Mesothelial cell of epicardium (in vitro differentiated cells): ENCODE measurements around the gene SEC14L2. TPM values are rescaled to one million over a fixed set of nuclear protein-coding genes. Genes with fewer than 3 reads are reported as not detected.

Experiments used
- DNase-seq, 2 experiments: peaks; one replicate each; pipeline ENCODE4 v3.0.0; 2021; ENCODE audit warnings: low spot score in 2 of 2; ENCODE audit not compliant: unreplicated experiment in 2 of 2
- H3K27ac Mint-ChIP-seq: 2 replicates; pipeline ENCODE4 v1.8.0; 2021; ENCODE audit warnings: mixed read lengths
- H3K27me3 Mint-ChIP-seq: 2 replicates; pipeline ENCODE4 v1.8.0; 2021; ENCODE audit warnings: low read depth, mixed read lengths
- H3K36me3 Mint-ChIP-seq: 2 replicates; pipeline ENCODE4 v1.8.0; 2021; ENCODE audit warnings: mixed read lengths
- H3K4me1 Mint-ChIP-seq: 2 replicates; pipeline ENCODE4 v1.8.0; 2021; ENCODE audit warnings: mixed read lengths
- H3K4me3 Mint-ChIP-seq: 2 replicates; pipeline ENCODE4 v1.8.0; 2021; ENCODE audit warnings: mild to moderate bottlenecking, moderate library complexity, mixed read lengths
- H3K9me3 Mint-ChIP-seq: 2 replicates; pipeline ENCODE4 v1.8.0; 2021; ENCODE audit warnings: mixed read lengths
- total RNA-seq: library from RNA; stranded (reverse); gene quantifications from 3 replicates; pipeline ENCODE4 v1.2.1, GENCODE V29; 2021
- TF ChIP-seq, protein P1 (sequence below): fragments of 200-600 bp; sonication (generic); IDR thresholded peaks from one replicate; pipeline ENCODE4 v1.5.0; 2021; ENCODE audit warnings: antibody characterized with exemption; ENCODE audit not compliant: unreplicated experiment

The SEC14L2 gene
- total RNA-seq, 1 donor from 2014 or later = 4.3 TPM

DNA sequence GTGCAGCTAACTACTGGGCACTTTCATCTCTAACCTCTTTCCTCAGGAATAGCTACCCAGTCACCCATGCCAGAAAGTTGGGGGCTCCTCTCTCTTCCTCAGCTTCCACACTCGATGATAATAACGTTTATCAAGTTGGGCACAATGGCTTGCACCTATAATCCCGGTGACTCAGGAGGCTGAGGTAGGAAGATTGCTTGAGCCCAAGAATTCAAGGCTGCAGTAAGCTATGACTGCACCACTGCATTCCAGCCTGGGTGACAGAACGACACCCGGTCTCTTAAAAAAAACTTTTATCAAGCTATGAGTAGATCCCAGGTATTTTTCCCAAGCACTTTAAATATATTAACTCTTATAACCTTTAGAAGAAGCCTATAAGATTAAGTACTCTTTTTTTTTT is 42.2 kb upstream of the SEC14L2 start:
- Mint-ChIP-seq H3K27ac (no peak overlapping the region), H3K27me3 (no peaks in the 10 kb centered on the region), H3K36me3 (peaks cover 20% of the 10 kb centered on the region), H3K4me3 (peak overlapping the region; percentile 94), H3K9me3 (no peaks in the 10 kb centered on the region), H3K4me1 (peaks cover 23% of the 10 kb centered on the region)
- TF ChIP-seq, protein P1, sequence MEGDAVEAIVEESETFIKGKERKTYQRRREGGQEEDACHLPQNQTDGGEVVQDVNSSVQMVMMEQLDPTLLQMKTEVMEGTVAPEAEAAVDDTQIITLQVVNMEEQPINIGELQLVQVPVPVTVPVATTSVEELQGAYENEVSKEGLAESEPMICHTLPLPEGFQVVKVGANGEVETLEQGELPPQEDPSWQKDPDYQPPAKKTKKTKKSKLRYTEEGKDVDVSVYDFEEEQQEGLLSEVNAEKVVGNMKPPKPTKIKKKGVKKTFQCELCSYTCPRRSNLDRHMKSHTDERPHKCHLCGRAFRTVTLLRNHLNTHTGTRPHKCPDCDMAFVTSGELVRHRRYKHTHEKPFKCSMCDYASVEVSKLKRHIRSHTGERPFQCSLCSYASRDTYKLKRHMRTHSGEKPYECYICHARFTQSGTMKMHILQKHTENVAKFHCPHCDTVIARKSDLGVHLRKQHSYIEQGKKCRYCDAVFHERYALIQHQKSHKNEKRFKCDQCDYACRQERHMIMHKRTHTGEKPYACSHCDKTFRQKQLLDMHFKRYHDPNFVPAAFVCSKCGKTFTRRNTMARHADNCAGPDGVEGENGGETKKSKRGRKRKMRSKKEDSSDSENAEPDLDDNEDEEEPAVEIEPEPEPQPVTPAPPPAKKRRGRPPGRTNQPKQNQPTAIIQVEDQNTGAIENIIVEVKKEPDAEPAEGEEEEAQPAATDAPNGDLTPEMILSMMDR = no peak
- no peak for DNase-seq

DNA sequence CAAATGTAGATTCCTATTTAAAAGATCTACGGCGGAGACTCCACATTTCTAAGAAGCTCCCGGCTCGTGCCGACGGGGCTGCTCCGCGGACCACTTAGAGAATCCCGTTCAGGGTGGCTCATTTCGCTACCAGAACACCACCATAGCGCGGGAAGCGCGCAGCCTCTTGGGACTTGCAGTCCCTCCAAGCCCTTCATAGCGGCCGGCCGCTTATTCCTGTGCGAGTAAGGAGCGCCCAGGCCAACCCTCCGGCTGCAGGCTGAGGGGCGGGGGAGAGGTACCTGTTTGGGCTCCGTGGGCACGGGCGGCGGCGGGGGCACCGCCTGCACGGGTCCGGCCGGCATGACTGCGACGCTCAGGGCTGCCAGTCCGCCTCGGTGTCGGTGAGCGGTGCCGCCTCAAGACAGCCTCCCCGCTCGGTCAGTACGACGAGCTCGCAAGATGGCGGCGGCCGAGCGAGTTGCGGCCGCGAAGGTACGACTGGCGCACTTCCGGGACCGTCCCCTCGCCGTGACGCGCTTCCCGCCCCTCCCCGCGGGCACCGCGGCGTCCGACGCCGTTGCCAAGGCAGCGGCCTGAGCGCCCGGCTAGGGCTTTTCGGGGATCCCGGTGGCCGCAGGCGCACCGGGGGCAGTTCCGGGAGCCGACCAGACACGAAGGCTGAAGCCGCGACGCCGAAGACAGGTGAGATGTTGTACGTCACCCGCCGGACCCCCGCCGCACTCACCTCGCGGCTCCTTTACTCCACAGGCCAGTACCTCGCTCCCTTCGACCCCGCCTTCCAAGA is 40.2 kb upstream of the SEC14L2 start, which contains the start of the genes CCDC157 and SF3A1:
TSS of gene CCDC157 (plus strand) at position 559 of the 787 bp plus-strand sequence. CDS start 8,994 bp downstream, outside the sequence.
TSS of gene SF3A1 (minus strand) at position 446 of the 787 bp plus-strand sequence. CDS start at position 344, 102 bp downstream.
- H3K4me3 Mint-ChIP-seq = peak within 1 kb of the TSS; percentile 94
- peak within 1 kb of the TSS; percentile 94 for H3K27ac Mint-ChIP-seq
- no peaks in the 10 kb centered on the region for H3K27me3 Mint-ChIP-seq
- TF ChIP-seq, protein P1 = no peak
- peak; percentile 82 to 89 for DNase-seq
- peaks cover 23% of the 10 kb centered on the region for H3K4me1 Mint-ChIP-seq
- H3K9me3 Mint-ChIP-seq = no peaks in the 10 kb centered on the region
- peaks cover 7% of the 10 kb centered on the region for H3K36me3 Mint-ChIP-seq

DNA sequence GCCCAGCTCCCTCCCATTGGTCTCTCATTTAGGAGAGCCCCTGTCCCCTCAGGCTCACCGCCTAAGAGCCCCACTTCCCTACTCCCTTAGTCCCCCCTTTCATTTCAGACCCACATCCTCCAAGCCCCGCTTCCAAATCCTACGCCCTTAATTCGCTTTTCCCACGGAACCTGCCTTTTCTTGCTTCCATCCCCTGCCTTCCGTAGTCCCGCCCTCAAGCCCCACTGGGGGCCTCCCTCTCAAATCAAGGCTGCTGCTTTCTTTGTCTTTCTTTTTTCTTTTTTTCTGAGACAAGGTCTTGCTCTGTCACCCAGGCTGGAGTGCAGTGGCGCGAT is 39.6 kb upstream of the SEC14L2 start:
- H3K27ac Mint-ChIP-seq = peak overlapping the region; percentile 94
- no peak for DNase-seq
- H3K9me3 Mint-ChIP-seq = no peaks in the 10 kb centered on the region
- peaks cover 23% of the 10 kb centered on the region for H3K4me1 Mint-ChIP-seq
- H3K27me3 Mint-ChIP-seq = no peaks in the 10 kb centered on the region
- peaks cover 2% of the 10 kb centered on the region for H3K36me3 Mint-ChIP-seq
- TF ChIP-seq, protein P1 = no peak
- peak overlapping the region; percentile 94 for H3K4me3 Mint-ChIP-seq

DNA sequence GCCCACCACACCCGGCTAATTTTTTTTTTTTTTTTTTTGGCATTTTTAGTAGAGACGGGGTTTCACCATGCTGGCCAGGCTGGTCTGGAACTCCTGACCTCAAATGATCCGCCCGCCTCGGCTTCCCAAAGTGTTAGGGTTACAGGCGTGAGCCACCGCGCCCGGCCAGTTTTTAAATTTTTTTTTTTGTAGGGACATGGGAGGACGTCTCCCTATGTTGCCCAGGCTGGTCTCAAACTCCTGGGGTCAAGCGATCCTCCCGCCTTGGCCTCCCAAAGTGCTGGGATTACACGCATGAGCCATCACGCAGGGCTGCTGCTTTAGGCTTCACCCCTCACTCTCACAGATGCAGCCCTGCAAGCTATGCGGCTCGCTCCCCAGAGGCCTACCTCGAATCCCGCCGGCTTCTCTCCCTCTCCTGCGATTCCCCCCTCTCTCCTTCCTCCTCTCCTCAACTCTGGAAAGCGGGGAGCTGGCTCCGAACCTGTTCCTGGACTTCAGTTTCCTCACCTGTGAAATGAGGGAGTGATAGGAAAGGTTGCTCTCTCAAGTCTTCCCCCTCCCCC is 39.1 kb upstream of the SEC14L2 start:
- no peak for DNase-seq
- H3K27ac Mint-ChIP-seq = peak overlapping the region; percentile 94
- H3K27me3 Mint-ChIP-seq = no peaks in the 10 kb centered on the region
- H3K9me3 Mint-ChIP-seq = no peaks in the 10 kb centered on the region
- H3K36me3 Mint-ChIP-seq = peaks cover 2% of the 10 kb centered on the region
- TF ChIP-seq, protein P1 = no peak
- H3K4me3 Mint-ChIP-seq = peak overlapping the region; percentile 94
- H3K4me1 Mint-ChIP-seq = peaks cover 23% of the 10 kb centered on the region

DNA sequence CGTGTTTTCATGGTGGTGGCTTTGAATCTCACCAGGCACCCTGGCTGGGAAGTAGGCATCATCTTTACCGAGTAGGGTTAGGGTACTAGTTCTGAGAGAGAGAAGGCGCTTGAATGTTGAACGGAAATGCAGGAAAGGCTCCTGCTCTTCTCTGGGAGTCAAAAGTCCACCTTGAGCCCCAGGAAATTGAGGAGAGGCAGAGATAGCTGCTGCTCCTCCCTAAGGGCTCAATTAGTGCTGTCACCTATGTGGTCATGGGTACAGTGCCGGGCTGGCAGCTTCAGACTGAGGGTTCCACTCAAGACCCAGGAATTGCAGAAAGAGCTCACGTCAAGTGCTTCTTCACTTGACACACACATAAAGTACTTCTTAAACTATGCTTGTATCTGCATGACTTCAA is 38.3 kb upstream of the SEC14L2 start:
- Mint-ChIP-seq H3K9me3 (no peaks in the 10 kb centered on the region), H3K36me3 (peaks cover 2% of the 10 kb centered on the region), H3K27me3 (no peaks in the 10 kb centered on the region), H3K27ac (no peak overlapping the region), H3K4me3 (peak overlapping the region; percentile 94), H3K4me1 (peaks cover 23% of the 10 kb centered on the region)
- TF ChIP-seq, protein P1 = no peak
- no peak for DNase-seq
